Subcutaneous adipose tissue (tissue), 4 donors: ENCODE measurements around the gene ASS1. TPM values are rescaled to one million over a fixed set of nuclear protein-coding genes. Genes with fewer than 3 reads are reported as not detected.

Experiments
- total RNA-seq, 4 donors: library from RNA; depleted of rRNA; stranded (reverse); fragments of >200 nt; gene quantifications; one replicate each; pipeline ENCODE4 v1.1.0, GENCODE V29; 2016
- TF ChIP-seq, protein P1 (sequence below): fragments of 450-650 bp; IDR thresholded peaks from one replicate; pipeline ENCODE4 v1.5.1; 2016; ENCODE audit warnings: low read depth, mild to moderate bottlenecking, control low read depth, antibody characterized with exemption, moderate library complexity

The ASS1 gene
- total RNA-seq, 4 donors from 2014 or later = 302 to 485 (median 393) TPM

DNA sequence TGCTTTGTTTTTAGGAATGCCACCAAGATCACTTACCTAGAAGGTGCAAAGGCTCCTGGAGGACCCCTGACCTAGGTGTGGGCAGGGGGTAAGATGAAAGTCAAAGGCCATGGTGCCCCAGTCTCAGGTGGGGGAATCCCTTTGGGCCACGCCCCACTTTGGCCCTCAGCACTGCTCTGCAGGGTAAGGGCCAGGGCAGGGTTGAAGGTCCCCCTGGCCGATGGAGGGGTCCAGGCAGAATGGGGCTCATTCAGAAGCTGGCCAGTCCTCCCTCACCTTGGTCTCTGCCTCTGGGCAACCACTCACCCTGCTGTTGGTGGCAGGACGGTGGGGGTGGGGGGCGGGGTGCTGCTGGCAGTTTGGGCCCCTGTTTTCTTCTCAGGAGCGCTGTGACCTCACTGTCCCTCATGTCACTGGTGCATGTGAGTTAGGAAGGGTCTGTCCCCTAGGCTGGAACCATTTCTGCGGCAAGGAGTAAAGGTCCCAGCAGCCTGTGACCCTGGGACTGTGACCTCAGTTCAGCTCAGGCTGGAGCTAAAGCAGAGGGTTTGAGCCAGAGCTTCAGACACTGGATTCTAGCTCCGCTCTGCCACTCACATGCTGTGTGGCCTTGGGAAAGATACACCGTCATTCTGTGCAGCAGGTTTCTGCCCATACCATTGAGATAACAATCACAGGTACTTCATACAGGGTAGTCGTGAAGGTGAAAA lies 1.9 kb upstream of the ASS1 start:
- TF ChIP-seq, protein P1, sequence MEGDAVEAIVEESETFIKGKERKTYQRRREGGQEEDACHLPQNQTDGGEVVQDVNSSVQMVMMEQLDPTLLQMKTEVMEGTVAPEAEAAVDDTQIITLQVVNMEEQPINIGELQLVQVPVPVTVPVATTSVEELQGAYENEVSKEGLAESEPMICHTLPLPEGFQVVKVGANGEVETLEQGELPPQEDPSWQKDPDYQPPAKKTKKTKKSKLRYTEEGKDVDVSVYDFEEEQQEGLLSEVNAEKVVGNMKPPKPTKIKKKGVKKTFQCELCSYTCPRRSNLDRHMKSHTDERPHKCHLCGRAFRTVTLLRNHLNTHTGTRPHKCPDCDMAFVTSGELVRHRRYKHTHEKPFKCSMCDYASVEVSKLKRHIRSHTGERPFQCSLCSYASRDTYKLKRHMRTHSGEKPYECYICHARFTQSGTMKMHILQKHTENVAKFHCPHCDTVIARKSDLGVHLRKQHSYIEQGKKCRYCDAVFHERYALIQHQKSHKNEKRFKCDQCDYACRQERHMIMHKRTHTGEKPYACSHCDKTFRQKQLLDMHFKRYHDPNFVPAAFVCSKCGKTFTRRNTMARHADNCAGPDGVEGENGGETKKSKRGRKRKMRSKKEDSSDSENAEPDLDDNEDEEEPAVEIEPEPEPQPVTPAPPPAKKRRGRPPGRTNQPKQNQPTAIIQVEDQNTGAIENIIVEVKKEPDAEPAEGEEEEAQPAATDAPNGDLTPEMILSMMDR = no peak

- TF ChIP-seq, protein P1 = no peak
Measured at GRCh38 chr9:130443456-130443801, 1.3 kb upstream of the ASS1 start.

- TF ChIP-seq, protein P1 = no peak
Measured at GRCh38 chr9:130443840-130444492, 795 bp upstream of the ASS1 start.

GRCh38 chr9:130445268-130445983 lies 665 bp downstream of the ASS1 start:
- TF ChIP-seq, protein P1 = no peak

- TF ChIP-seq, protein P1 = no peak
Measured at GRCh38 chr9:130446101-130446861, 1.5 kb downstream of the ASS1 start.

- TF ChIP-seq, protein P1 = no peak
Measured at GRCh38 chr9:130447193-130447816, 2.5 kb downstream of the ASS1 start.
